ACHN (cell line): ENCODE measurements around the gene CITED4.

Experiments used
- DNase-seq: peaks from one replicate; pipeline ENCODE4 v3.0.0-alpha.2; 2015
- in situ Hi-C: cut with HindIII; loops from 2 replicates; pipeline ENCODE4 v1.10.0; 2017; ENCODE audit warnings: low sequenced_read_pairs, low pct_ligation_motif_present, low pct_unique_long_range_greater_than_20kb

Gene CITED4

GRCh38 chr1:40822890-40823289 is 39.3 kb downstream of the CITED4 start:
- in situ Hi-C loops, result no loop called here
- no peak for DNase-seq

GRCh38 chr1:40820911-40821693 is 41.1 kb downstream of the CITED4 start:
- no peak for DNase-seq
- in situ Hi-C loops, result no loop called here

GRCh38 chr1:40820251-40820797 is 41.8 kb downstream of the CITED4 start:
- in situ Hi-C loops, result no loop called here
- no peak for DNase-seq

GRCh38 chr1:40819101-40819500 is 43.1 kb downstream of the CITED4 start:
- no peak for DNase-seq
- in situ Hi-C loops, result no loop called here

GRCh38 chr1:40818264-40818961 is 43.8 kb downstream of the CITED4 start:
- DNase-seq, result no peak
- in situ Hi-C loops, result no loop called here

GRCh38 chr1:40817791-40818263 is 44.3 kb downstream of the CITED4 start:
- in situ Hi-C loops, result no loop called here
- DNase-seq, result no peak

GRCh38 chr1:40815420-40815819 is 46.7 kb downstream of the CITED4 start:
- no peak for DNase-seq
- in situ Hi-C loops, result no loop called here
